ENCODE data around the gene GOLGA5. TPM values are rescaled to one million over a fixed set of nuclear protein-coding genes. Genes with fewer than 3 reads are reported as not detected.

GOLGA5 gene
- total RNA-seq, 1 donor from 2014 or later = 20.9 TPM

DNA sequence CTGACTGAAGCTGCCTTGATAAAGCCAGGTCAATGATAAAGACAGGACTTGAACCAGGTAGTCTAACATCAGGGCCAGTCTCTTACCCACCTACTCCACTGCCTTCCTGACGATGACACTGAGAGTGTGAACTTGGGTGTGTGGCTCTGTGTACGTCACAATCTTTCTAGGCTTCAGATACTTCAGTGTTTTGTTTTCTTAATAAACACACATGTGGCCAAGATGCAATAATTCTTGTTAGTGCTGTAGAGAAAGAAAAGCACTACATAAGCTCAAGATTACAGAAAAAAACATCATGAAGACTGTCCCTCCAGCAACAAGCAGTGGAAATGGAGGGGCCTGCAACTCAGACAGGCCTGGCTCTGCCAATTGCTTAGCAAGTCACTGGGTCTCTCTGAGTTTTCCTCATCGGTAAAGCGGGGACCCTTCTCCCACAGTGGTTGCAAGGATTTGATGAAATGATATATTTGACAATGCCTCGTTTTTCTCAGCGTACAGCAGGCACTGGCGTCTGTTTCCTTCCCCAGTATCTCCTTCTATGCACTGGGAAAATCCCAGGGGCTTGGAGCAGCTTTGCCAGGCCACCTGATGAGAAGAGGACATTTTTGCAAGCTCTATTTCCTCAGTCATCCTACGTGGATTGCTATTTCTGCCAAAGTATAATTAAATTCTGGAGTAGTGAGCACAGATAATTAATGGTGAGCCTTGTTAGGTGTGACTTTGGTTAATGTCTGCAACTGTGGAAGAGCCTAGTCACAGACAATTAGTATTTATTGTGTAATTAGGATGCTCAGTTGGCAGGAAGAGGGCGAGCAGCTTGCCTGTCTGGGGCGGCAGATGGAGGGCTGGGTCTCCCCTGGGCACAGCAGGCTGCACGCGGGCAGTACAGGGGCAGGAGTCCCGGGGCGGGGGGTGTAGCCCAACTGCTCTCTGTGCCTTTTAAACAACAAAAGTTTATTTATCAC lies 73.1 kb downstream of the GOLGA5 start:
- DNase-seq (ENCODE audit: low spot score) = no peak
- no peak for ATAC-seq

DNA sequence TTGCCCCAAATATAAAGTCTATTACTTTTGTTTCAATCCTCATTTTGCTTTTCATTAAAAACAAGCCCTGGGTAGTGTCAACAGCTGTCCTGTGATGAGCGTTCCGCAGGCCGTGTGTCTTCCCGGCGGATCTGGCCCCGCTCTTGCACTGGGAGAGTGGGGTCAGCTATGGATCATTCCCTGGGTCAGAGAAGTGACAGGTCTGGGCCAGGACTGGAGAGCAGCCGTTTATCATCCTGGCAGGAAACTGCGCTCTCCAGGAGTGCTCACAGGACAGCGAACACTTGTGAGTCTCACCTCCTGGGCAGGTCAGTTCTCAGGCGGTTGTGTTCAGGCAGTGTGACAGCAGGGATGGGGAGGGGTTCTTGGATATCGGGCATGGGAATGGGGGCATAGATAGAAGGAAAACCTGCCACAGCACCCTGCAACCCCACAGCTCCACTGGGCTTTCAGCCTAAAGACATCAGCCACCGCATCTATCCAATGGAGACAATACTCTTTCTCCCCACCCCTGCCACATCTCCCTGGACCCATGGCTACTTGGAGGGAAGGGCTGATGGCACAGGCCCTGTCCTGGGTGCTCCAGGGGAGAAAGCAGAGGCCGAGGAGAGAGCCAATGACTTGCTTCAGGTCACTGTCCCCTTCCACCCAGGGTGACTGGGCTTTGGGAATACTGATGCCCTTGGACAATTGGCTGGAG lies 81.0 kb downstream of the GOLGA5 start:
- no peak for DNase-seq (ENCODE audit: low spot score)
- no peak for ATAC-seq

DNA sequence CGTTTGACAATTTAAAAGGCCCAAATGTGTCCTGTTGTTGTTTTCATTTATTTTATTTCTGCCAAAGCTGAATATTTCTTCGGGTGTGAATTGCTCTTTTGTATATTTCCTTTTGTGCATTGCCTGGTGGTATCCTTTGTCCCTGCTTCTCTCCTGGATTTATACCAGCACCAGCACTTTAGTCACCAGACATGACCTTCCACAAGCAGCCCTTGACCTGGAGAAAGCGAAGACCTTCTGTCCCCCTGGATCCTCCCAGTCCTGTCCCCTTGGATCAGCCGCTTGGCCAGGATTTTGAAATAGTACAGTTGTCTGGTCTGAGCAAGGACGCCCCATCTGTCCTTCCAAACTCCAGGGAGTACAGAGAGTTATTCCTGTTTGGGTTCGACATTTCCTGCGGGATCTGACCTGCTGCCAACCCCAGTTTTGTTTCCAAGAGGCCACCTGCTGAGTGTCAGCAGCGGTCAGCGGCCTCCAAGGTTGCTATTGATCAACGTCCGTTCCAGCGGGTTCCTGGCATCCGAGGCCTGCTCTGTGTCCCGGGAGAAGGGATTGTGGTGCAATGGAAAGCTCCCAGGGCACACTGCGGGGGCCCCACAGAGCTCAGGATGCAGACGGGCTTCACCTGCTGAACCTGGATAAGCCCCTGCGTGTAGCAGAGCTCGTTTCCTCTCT lies 83.8 kb downstream of the GOLGA5 start:
- peak; percentile 86 for ATAC-seq
- peak; percentile 96 for DNase-seq (ENCODE audit: low spot score)

DNA sequence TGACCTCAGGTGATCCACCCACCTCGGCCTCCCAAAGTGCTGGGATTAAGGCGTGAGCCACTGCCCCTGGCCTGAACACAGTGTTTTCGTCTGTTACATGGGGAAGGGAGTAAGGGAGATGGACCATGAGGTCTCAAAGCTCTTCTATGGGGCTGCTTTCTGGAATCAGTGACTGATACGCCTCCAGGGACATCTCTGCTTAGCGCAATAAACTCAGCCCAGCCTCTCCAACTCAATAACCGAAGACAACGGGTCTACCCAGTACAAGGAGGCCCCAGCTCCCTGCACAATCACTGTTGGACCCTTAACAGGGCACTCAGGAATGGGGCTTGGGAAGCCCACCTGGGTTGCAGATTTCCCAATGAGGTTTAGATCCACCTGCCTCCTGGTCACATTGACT lies 86.2 kb downstream of the GOLGA5 start:
- DNase-seq (ENCODE audit: low spot score) (no peak), ATAC-seq (no peak)

DNA sequence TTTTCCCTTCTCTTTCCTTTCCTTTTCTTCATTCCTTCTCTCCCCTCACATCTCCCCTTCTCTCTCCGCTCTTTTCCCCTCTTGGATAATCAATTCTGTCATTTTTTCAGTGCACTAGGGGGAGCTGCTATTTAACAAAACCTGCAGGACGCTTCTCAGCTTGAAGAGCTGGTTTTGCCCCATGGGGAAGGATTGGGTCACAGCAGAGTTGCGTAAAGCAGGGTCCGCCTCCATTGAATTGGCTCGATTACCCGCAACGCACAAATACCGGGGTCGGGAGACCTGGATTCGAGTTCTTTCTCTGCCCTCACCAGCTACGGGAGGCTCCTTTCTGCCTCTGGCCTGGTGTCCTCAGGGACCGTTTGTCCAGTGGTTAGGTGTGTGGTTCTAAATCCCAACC lies 86.7 kb downstream of the GOLGA5 start:
- DNase-seq (ENCODE audit: low spot score) (peak; percentile 73), ATAC-seq (peak; percentile 76)

GRCh38 chr14:92883066-92883465 lies 89.0 kb downstream of the GOLGA5 start:
- no peak for ATAC-seq
- DNase-seq (ENCODE audit: low spot score) = no peak

- DNase-seq (ENCODE audit: low spot score) (no peak), ATAC-seq (no peak)
Measured at GRCh38 chr14:92884410-92884809, 90.3 kb downstream of the GOLGA5 start.

DNA sequence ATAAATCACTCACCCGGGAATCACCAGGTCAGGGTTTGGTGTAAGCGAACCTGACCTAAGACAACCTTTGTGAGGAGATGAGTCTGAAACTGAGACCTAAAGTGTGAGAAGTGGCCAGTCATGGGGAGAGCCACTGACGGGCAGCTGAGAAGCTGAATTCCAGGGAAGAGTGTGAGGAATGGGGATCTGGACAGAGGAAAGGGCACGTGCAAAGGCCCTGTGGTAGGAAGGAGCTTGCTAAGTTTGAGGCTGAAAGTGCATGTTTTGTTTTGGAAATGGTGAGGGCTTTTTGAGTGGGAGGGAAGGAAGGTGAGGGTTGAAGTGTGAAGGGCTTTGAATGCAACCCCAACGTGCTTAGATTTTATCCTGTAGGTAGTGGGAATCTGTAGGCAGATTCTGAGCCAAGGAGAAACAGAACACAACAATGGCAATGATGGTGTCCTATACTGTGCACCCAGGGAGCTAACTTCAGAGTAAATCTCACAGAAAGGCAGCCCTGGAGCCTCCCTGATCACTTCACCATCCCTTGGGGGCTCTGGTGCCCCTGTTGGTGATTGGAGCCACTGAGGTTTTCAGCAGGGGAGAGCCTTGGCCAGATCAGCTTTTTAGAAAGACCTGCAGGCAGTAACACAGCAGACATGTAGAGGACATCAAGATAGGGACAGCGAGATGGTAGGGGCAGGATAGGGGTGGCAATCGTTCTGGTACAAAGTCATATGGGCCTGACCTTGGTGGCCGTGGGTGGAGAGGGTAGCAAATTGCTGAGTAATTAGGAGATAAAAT lies 91.4 kb downstream of the GOLGA5 start:
- no peak for ATAC-seq
- no peak for DNase-seq (ENCODE audit: low spot score)

GRCh38 chr14:92886337-92886736 lies 92.2 kb downstream of the GOLGA5 start:
- no peak for ATAC-seq
- DNase-seq (ENCODE audit: low spot score) = no peak

- no peak for DNase-seq (ENCODE audit: low spot score)
- ATAC-seq = no peak
Measured at GRCh38 chr14:92887157-92887556, 93.1 kb downstream of the GOLGA5 start.

DNA sequence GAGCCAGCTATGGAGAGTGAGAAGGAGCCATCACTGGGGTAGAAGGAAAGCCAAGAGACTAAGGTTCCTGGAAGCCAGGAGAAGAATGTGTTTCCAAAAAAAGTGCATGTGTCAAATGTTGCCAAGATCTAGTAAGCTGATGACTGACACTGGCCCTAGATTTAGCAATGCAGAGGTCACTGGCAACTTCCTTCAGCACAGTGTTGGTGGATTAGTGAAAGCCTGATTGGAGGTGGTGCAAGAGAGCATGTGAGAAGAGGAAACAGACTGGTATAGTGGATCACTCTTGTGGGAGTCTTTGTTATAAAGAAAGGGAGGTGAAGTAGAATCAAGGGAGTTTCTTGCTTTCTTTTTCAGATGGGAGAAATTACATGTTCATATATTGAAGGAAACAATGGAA lies 94.8 kb downstream of the GOLGA5 start:
- ATAC-seq (no peak), DNase-seq (ENCODE audit: low spot score) (no peak)

Other genes with a start within 250 kb of the GOLGA5 start
- 47.0 TPM for gene LGMN, start 45.7 kb upstream of the GOLGA5 start, total RNA-seq
- gene CHGA, start 128.8 kb downstream of the GOLGA5 start, total RNA-seq = 0.20 TPM

All from left lobe of liver (tissue), 2 donors.